Caco-2 (cell line): ENCODE measurements around the gene DOK3. TPM values are rescaled to one million over a fixed set of nuclear protein-coding genes. Genes with fewer than 3 reads are reported as not detected.

Source experiments
- BruUV-seq: library from RNA; stranded (reverse); fragments of 400-500 nt; replicated peaks from 2 replicates; lab custom pipeline; 2021; lab: Mats Ljungman, UMichigan
- CTCF ChIA-PET: fragments of 300-600 bp; sonication (Branson Sonifier 250); formaldehyde crosslinking; loops from one replicate; lab custom pipeline; 2022; ENCODE audit warnings: antibody characterized with exemption; lab: Charles Lee
- POLR2A ChIA-PET: fragments of 300-600 bp; sonication (Branson Sonifier 250); formaldehyde crosslinking; loops from one replicate; lab custom pipeline; 2022; ENCODE audit warnings: antibody characterized with exemption; lab: Charles Lee
- DNase-seq, 2 experiments: peaks; one replicate each; pipeline versions ENCODE4 v3.0.0 to v3.0.0-alpha.2; 2020 to 2022
- H3K27me3 ChIP-seq: replicated peaks from 2 replicates; pipeline ENCODE4 v1.6.0; 2011; ENCODE audit warnings: low read length; ENCODE audit not compliant: control insufficient read depth, insufficient read depth
- H3K36me3 ChIP-seq: 2 replicates; pipeline ENCODE4 v1.5.1; 2011; ENCODE audit warnings: low read length; ENCODE audit not compliant: control insufficient read depth, insufficient read depth
- H3K4me1 ChIP-seq: fragments of 250-450 bp; sonication (Bioruptor Pico); 2 replicates; pipeline ENCODE4 v1.5.1; 2020; ENCODE audit warnings: mild to moderate bottlenecking
- H3K4me3 ChIP-seq: 2 replicates; pipeline ENCODE4 v1.5.1; 2011; ENCODE audit warnings: low read depth, mild to moderate bottlenecking, control low read depth, low read length
- H3K9me3 ChIP-seq: fragments of 250-450 bp; sonication (Bioruptor Pico); 2 replicates; pipeline ENCODE4 v1.5.1; 2020; ENCODE audit warnings: mild to moderate bottlenecking, moderate library complexity
- H3K27ac Mint-ChIP-seq: one replicate; pipeline ENCODE4 v1.8.0; 2022; ENCODE audit warnings: mixed read lengths; ENCODE audit not compliant: unreplicated experiment
- H3K27me3 Mint-ChIP-seq: one replicate; pipeline ENCODE4 v1.8.0; 2022; ENCODE audit warnings: mixed read lengths; ENCODE audit not compliant: insufficient read depth, unreplicated experiment
- H3K36me3 Mint-ChIP-seq: one replicate; pipeline ENCODE4 v1.8.0; 2022; ENCODE audit warnings: mild to moderate bottlenecking, mixed read lengths; ENCODE audit not compliant: insufficient read depth, unreplicated experiment
- H3K4me1 Mint-ChIP-seq: one replicate; pipeline ENCODE4 v1.8.0; 2022; ENCODE audit warnings: low read depth, mixed read lengths; ENCODE audit not compliant: unreplicated experiment
- H3K4me3 Mint-ChIP-seq: one replicate; pipeline ENCODE4 v1.8.0; 2022; ENCODE audit warnings: mild to moderate bottlenecking, moderate library complexity, mixed read lengths; ENCODE audit not compliant: unreplicated experiment
- H3K9me3 Mint-ChIP-seq: one replicate; pipeline ENCODE4 v1.8.0; 2022; ENCODE audit warnings: mixed read lengths; ENCODE audit not compliant: unreplicated experiment
- intact Hi-C: fragments of 100-400 bp; cut with micrococcal nuclease; formaldehyde crosslinking; loops from one replicate; pipeline ENCODE4 v1.10.0; 2022; ENCODE audit not compliant: unreplicated experiment
- total RNA-seq: library from RNA; stranded (reverse); gene quantifications from 2 replicates; pipeline ENCODE4 v1.2.3, GENCODE V29; 2022
- TF ChIP-seq, protein P1 (sequence below), 2 experiments: fragments of 200-600 bp in 1 of 2; IDR thresholded peaks; 1 replicate in 1 of 2; 2 replicates in 1 of 2; pipeline versions ENCODE4 v1.5.1 to v1.8.0; 2011 to 2022; ENCODE audit warnings: antibody characterized with exemption in 1 of 2, control low read depth in 1 of 2, inconsistent platforms in 1 of 2, low read depth in 1 of 2, low read length in 1 of 2, mild to moderate bottlenecking in 1 of 2, moderate library complexity in 1 of 2; ENCODE audit not compliant: insufficient read depth in 1 of 2, severe bottlenecking in 1 of 2, unreplicated experiment in 1 of 2

DOK3 gene
- total RNA-seq, 1 experiment from 2014 or later, result 7.9 TPM

DNA sequence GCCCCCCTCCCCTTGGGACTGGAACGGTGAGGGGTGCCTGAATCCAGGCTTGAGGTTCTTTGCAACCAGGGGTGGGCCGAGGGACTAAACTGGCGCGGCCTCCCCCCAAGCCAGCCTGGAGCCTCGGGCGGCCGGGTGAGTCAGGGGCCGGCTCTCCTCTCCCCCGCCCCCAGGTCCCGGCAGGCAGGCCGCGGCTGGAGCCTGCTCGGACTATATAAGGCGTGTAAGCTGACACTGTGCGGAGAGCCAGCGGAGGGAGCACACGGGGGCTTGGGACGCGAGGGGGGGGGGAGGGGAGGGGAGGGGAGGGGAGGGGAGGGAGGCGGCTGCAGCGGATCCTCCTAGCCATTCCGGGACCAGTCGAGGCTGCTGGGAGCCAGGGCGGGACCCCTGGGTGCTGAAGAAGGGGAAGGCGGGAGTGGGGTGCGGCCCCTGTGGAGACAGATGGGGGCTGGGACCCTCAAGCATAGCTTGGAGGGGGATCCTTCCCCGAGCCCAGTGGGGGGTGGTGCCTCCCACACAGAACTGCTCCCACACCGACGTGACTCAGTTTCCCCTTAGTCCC lies 12.8 kb downstream of the DOK3 start:
- peaks cover 11% of the 10 kb centered on the region for H3K27me3 Mint-ChIP-seq
- intact Hi-C loops, result loop anchor here (1.0 to 2.0 kb wide), 5 partner anchors 25 to 184 kb away; partner anchors contain the start of gene GRK6
- TF ChIP-seq, protein P1, sequence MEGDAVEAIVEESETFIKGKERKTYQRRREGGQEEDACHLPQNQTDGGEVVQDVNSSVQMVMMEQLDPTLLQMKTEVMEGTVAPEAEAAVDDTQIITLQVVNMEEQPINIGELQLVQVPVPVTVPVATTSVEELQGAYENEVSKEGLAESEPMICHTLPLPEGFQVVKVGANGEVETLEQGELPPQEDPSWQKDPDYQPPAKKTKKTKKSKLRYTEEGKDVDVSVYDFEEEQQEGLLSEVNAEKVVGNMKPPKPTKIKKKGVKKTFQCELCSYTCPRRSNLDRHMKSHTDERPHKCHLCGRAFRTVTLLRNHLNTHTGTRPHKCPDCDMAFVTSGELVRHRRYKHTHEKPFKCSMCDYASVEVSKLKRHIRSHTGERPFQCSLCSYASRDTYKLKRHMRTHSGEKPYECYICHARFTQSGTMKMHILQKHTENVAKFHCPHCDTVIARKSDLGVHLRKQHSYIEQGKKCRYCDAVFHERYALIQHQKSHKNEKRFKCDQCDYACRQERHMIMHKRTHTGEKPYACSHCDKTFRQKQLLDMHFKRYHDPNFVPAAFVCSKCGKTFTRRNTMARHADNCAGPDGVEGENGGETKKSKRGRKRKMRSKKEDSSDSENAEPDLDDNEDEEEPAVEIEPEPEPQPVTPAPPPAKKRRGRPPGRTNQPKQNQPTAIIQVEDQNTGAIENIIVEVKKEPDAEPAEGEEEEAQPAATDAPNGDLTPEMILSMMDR (IDR thresholded peaks at IDR 0.05; ENCODE audit: insufficient read depth in 1 of 2, low read depth in 1 of 2, low read length in 1 of 2, severe bottlenecking in 1 of 2, unreplicated experiment in 1 of 2), result no peak
- peak overlapping the region; percentile 89 for H3K4me3 Mint-ChIP-seq
- Histone ChIP-seq H3K36me3 (peaks cover 4% of the 10 kb centered on the region), H3K27me3 (no peaks in the 10 kb centered on the region), H3K4me3 (peak overlapping the region; percentile 85), H3K4me1 (peaks cover 25% of the 10 kb centered on the region), H3K9me3 (no peaks in the 10 kb centered on the region)
- H3K4me1 Mint-ChIP-seq, result peaks cover 27% of the 10 kb centered on the region
- no TSS peak for BruUV-seq
- CTCF ChIA-PET, result interaction anchor here (0.7 to 3.0 kb wide), 13 partner anchors 11 to 187 kb away, joined by 3 to 29 read pairs (median 6); partner anchors contain the start of gene DBN1
- DNase-seq, result peak; percentile 83 to 85
- POLR2A ChIA-PET, result interaction anchor here (0.7 to 1.8 kb wide), 14 partner anchors 11 to 410 kb away, joined by 3 to 8 read pairs (median 4); partner anchors contain the start of genes B4GALT7, FGFR4, GRK6 and LMAN2
- H3K27ac Mint-ChIP-seq, result peak overlapping the region; percentile 59
- H3K9me3 Mint-ChIP-seq, result no peaks in the 10 kb centered on the region
- H3K36me3 Mint-ChIP-seq, result peaks cover 18% of the 10 kb centered on the region

DNA sequence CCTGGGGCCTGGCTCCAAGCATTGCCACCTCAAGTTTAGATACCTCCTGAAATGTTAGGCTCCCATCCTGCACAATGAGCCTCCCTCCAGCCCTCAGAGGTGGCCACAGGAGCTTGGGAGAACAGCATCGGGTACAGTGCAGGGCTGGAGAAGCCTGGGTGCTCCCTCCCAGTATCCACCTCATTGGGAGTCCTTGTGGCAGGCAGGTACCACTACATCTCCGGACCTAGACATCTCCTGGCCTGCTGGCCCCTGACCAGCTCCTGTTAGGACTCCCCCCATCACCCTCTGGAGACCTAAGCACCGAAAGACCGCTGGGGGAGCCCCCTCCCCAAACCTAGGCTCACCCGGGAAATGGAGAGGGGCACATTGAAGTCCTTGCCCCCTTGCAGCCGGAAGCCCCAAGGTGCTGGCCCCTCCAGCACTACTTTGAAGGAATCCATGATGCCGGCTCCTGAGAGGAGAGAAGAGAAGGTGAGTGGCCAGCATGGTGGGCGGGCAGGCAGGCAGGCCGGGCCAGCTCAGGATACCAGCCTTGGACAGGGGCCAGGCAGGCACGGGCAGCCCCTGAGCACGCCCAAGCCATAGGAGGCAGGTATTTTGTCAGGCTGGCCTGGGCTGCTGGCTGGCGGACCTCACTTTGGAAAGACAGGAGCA lies 13.4 kb downstream of the DOK3 start:
- H3K4me1 ChIP-seq, result peaks cover 28% of the 10 kb centered on the region
- ChIA-PET POLR2A (interaction anchor here (0.7 to 1.8 kb wide), 4 partner anchors 19 to 144 kb away, joined by 4 to 8 read pairs (median 4); partner anchors contain the start of genes B4GALT7 and LMAN2), CTCF (interaction anchor here (0.5 to 3.0 kb wide), 8 partner anchors 9 to 191 kb away, joined by 3 to 29 read pairs (median 5); partner anchors contain the start of gene DBN1)
- peak overlapping the region; percentile 85 for H3K4me3 ChIP-seq
- DNase-seq, result peak; percentile 67 to 71
- H3K27me3 Mint-ChIP-seq, result peaks cover 11% of the 10 kb centered on the region
- peaks cover 4% of the 10 kb centered on the region for H3K36me3 ChIP-seq
- TF ChIP-seq, protein P1 (IDR thresholded peaks at IDR 0.05; ENCODE audit: insufficient read depth in 1 of 2, low read depth in 1 of 2, low read length in 1 of 2, severe bottlenecking in 1 of 2, unreplicated experiment in 1 of 2), result peak; percentile 29 to 45
- H3K27ac Mint-ChIP-seq, result peak overlapping the region; percentile 59
- intact Hi-C loops, result loop anchor here (2.0 kb wide), 2 partner anchors 93 to 183 kb away; no protein-coding TSS in a partner anchor
- no peaks in the 10 kb centered on the region for H3K9me3 ChIP-seq
- TSS peak; percentile 44 for BruUV-seq
- H3K9me3 Mint-ChIP-seq, result no peaks in the 10 kb centered on the region
- H3K27me3 ChIP-seq, result no peaks in the 10 kb centered on the region
- H3K4me1 Mint-ChIP-seq, result peaks cover 27% of the 10 kb centered on the region
- peaks cover 22% of the 10 kb centered on the region for H3K36me3 Mint-ChIP-seq
- peak overlapping the region; percentile 89 for H3K4me3 Mint-ChIP-seq
